ENCODE data around the gene HASPIN. TPM values are rescaled to one million over a fixed set of nuclear protein-coding genes. Genes with fewer than 3 reads are reported as not detected.

Gene HASPIN
- total and polyA plus RNA-seq, 2 of the 8 experiments (the other 6 are each of a cell fraction or from before 2014, with no cell fraction given), result 7.8 to 29.5 TPM

DNA sequence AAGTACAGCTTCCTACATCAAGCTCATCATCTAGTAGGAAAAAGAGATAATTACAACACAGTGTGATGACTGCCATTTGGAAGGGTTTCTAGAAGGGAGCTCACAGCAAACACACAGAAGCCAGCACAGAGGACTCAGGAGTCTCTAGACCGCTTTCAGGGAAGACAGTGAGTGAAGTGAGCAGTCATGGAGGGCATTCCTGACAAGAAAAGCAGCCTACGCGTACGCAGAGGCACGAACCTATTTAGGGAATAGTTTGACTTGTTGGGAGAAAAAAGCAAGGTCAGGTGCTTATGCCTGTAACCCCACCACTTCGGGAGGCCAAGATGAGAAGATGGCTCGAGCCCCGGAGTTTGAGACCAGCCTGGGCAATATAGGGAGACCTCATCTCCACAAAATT, 8.4 kb upstream of the HASPIN start:
- no peak overlapping the region for H2BK12ac ChIP-seq (ENCODE audit: low read depth, low read length)
- no peak overlapping the region for H3K18ac ChIP-seq (ENCODE audit: extremely low read depth, low read length)
- peaks cover 9 to 51% (median 20%) of the 10 kb centered on the region in 4 experiments; a peak in 7 of 8 replicates for H3K36me3 ChIP-seq (ENCODE audit: control insufficient read depth in 2 of 4, insufficient read depth in 4 of 4, low read length in 3 of 4)
- no peak overlapping the region for H4K91ac ChIP-seq (replicated peaks; ENCODE audit: insufficient read length, low read length)
- H3K4me2 ChIP-seq (ENCODE audit: insufficient read depth in 1 of 2, low read depth in 2 of 2, low read length in 2 of 2), result no peak overlapping the region
- H3K14ac ChIP-seq (ENCODE audit: insufficient read length), result no peak overlapping the region
- TF ChIP-seq NANOG (IDR thresholded peaks at IDR 0.05; ENCODE audit: insufficient read depth, low read depth, low read length, poor library complexity, severe bottlenecking) (no peak), SP2 (IDR thresholded peaks at IDR 0.05; ENCODE audit: low read length) (no peak)
- ChIA-PET POLR2A (ENCODE audit: partially characterized antibody) (interaction anchor here (0.8 to 2.4 kb wide), 2 partner anchors 8 to 12 kb away, joined by 3 to 11 read pairs; partner anchors contain the start of gene HASPIN), CTCF (ENCODE audit: partially characterized antibody) (interaction anchor here (0.7 to 1.0 kb wide), 2 partner anchors 38 to 112 kb away, joined by 3 read pairs; no protein-coding TSS in a partner anchor)
- no peak overlapping the region for H3K4me3 ChIP-seq (ENCODE audit: extremely low read depth in 1 of 4, insufficient read depth in 2 of 4, low read depth in 3 of 4, low read length in 4 of 4)
- H3K23ac ChIP-seq (ENCODE audit: insufficient read length), result no peak overlapping the region
- H2BK20ac ChIP-seq (ENCODE audit: low read length), result no peak overlapping the region
- DNase-seq (ENCODE audit: low read depth in 1 of 2, low spot score in 2 of 2) (no peak), FAIRE-seq (no peak)
- H3K56ac ChIP-seq (replicated peaks; ENCODE audit: insufficient read length, low read depth, low read length), result no peak overlapping the region
- H3K27me3 ChIP-seq (replicated peaks in 1 of 4; ENCODE audit: control insufficient read depth in 3 of 4, extremely low read depth in 1 of 4, insufficient read depth in 3 of 4, low read length in 3 of 4), result no peaks in the 10 kb centered on the region
- no peaks in the 10 kb centered on the region for H3K4me1 ChIP-seq (replicated peaks in 1 of 4; ENCODE audit: control insufficient read depth in 3 of 4, insufficient read depth in 4 of 4, low read length in 3 of 4)
- H3K23me2 ChIP-seq (ENCODE audit: low read depth, low read length), result no peaks in the 10 kb centered on the region
- WGBS, 2 experiments (ENCODE audit: extremely low coverage in 1 of 2, insufficient coverage in 1 of 2, insufficient read length in 1 of 2, insufficient replicate concordance in 2 of 2, low coverage in 1 of 2, low lambda C conversion rate in 2 of 2, missing lambda C conversion rate in 1 of 2), result 94% methylated on average over 8 of the region's 8 CpGs; no CpG with 5 or more reads in 1 of the 2 experiments
- H2BK5ac ChIP-seq (ENCODE audit: low read depth, low read length), result no peak overlapping the region
- no peaks in the 10 kb centered on the region for H3K79me2 ChIP-seq (ENCODE audit: control insufficient read depth in 1 of 2, insufficient read depth in 2 of 2, low read length in 2 of 2)
- no peak overlapping the region for H4K5ac ChIP-seq (ENCODE audit: insufficient read length, low read depth, low read length)
- H3K9me3 ChIP-seq (ENCODE audit: insufficient read depth in 2 of 2, low read depth in 1 of 2, low read length in 1 of 2), result no peaks in the 10 kb centered on the region
- no peaks in the 10 kb centered on the region for H4K20me1 ChIP-seq (replicated peaks in 1 of 2; ENCODE audit: control insufficient read depth in 1 of 2, insufficient read depth in 2 of 2, low read length in 2 of 2)
- no peak overlapping the region for H3K4ac ChIP-seq (replicated peaks; ENCODE audit: insufficient read length, low read depth, low read length)
- no peak overlapping the region for H2AK5ac ChIP-seq (ENCODE audit: low read depth, low read length)
- no peak overlapping the region for H3K9ac ChIP-seq (replicated peaks in 1 of 4; ENCODE audit: extremely low read depth in 1 of 4, low read depth in 3 of 4, low read length in 3 of 4)
- H3K79me1 ChIP-seq (ENCODE audit: low read depth, low read length), result no peaks in the 10 kb centered on the region
- H2BK120ac ChIP-seq (replicated peaks; ENCODE audit: low read depth, low read length), result no peak overlapping the region
- H4K8ac ChIP-seq (ENCODE audit: extremely low read depth, insufficient read depth, low read length), result no peak overlapping the region
- H2AFZ ChIP-seq (ENCODE audit: low read length), result no peak overlapping the region
- no peak overlapping the region for H3K27ac ChIP-seq (ENCODE audit: low read depth, low read length)
- no peak overlapping the region for H2BK15ac ChIP-seq (ENCODE audit: low read length)

All from H1 (cell line).